Measurements from ENCODE around the gene ZNF14. TPM values are rescaled to one million over a fixed set of nuclear protein-coding genes. Genes with fewer than 3 reads are reported as not detected.
"Not testable (repeated sequence)": the region's sequence is repeated elsewhere in the genome, so short reads cannot be mapped to it uniquely, and the experiment has no call there.

The ZNF14 gene
- total RNA-seq, 1 donor from 2014 or later = 21.0 TPM

DNA sequence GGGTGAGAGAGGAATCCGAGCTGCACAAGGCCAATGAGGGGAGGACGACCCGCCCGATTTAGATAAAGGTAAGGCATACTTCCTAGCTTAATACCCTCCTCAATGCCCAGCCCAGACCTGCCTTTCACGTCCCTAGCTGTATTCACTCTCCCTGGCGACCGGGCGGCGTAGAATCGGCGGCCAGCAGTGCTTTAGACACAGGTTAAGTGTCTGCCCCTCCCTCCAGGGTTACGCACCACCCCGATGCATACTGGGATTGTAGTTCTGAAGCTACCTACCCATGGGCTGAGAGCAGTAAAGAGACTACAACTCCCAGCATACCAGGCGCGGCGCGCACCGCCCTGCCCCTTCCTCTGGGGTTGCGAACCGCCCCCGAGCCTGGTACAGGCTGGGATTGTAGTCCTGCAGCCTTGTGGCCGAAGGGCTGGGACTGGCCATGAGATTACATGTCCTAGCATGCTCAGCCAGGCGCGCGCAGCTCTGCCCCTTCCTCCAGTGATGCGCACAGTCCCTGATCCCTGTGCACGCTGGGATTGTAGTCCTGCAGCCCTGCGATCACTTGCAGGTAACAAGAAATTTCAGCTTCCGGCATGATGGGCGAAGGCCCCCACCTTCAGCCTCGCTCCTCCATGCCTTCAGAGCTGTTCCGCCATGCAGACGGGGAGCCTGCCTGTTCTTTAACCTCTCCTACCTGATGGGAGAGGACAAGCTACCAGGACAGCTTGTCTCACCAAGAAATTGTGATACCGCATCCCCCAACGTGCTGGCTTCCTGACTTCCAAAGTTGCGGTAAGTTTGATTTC lies 43.5 kb upstream of the ZNF14 start:
- H3K27ac ChIP-seq = no peak overlapping the region
- peak overlapping the region; percentile 96 for H3K4me3 ChIP-seq
- H3K9ac ChIP-seq = peak overlapping the region; percentile 66
- Mint-ChIP-seq H3K4me3 (peak overlapping the region; percentile 99), H3K9me3 (peaks cover 33% of the 10 kb centered on the region), H3K36me3 (peaks cover 23% of the 10 kb centered on the region), H3K27me3 (ENCODE audit: insufficient read depth, low read depth) (no peaks in the 10 kb centered on the region), H3K4me1 (peaks cover 10% of the 10 kb centered on the region), H3K27ac (peak overlapping the region; percentile 90)
- H3K36me3 ChIP-seq = no peaks in the 10 kb centered on the region
- H3K4me2 ChIP-seq = peak overlapping the region; percentile 99
- peaks cover 9% of the 10 kb centered on the region for H3F3A ChIP-seq (ENCODE audit: low read depth)
- peaks cover 15% of the 10 kb centered on the region for H3K4me1 ChIP-seq
- peak; percentile 99 for DNase-seq (ENCODE audit: low spot score)
- H3K27me3 ChIP-seq = no peaks in the 10 kb centered on the region
- H4K20me1 ChIP-seq (ENCODE audit: low read depth) = no peaks in the 10 kb centered on the region
- peak overlapping the region; percentile 88 for H2AFZ ChIP-seq (replicated peaks)
- no peak for TF ChIP-seq EZH2 (IDR thresholded peaks at IDR 0.05)
- no peak for TF ChIP-seq CTCF (IDR thresholded peaks at IDR 0.05)
- no peak for TF ChIP-seq EZH2phosphoT487 (IDR thresholded peaks at IDR 0.05)
- no peaks in the 10 kb centered on the region for H3K9me3 ChIP-seq (ENCODE audit: low read depth)
- H3K79me2 ChIP-seq (ENCODE audit: low read depth) = peaks cover 31% of the 10 kb centered on the region

DNA sequence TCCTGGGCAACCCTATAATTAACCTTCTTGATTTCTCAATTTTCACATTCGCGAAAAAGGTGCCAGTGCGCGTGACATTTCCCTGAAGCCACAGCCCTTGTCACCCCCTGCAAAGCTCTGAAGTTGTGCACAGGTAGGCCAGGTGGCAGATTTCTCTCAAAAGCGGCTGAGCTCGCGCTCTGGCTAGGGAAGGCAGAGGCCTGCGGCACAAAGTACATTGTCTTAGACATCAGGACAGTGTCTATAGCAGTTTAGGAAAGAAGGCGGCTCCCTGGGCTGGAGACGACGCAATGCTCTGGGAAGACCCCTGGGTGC lies 42.9 kb upstream of the ZNF14 start:
- H3K79me2 ChIP-seq (ENCODE audit: low read depth) = peaks cover 31% of the 10 kb centered on the region
- H3K27me3 Mint-ChIP-seq (ENCODE audit: insufficient read depth, low read depth) = no peaks in the 10 kb centered on the region
- H3K36me3 Mint-ChIP-seq = peaks cover 19% of the 10 kb centered on the region
- no peaks in the 10 kb centered on the region for H3K27me3 ChIP-seq
- H3K36me3 ChIP-seq = no peaks in the 10 kb centered on the region
- peak overlapping the region; percentile 99 for H3K4me3 Mint-ChIP-seq
- TF ChIP-seq EZH2 (IDR thresholded peaks at IDR 0.05) = no peak
- no peak for TF ChIP-seq EZH2phosphoT487 (IDR thresholded peaks at IDR 0.05)
- no peak for TF ChIP-seq CTCF (IDR thresholded peaks at IDR 0.05)
- peak overlapping the region; percentile 99 for H3K4me2 ChIP-seq
- peak overlapping the region; percentile 90 for H3K27ac Mint-ChIP-seq
- H3K4me1 ChIP-seq = peaks cover 15% of the 10 kb centered on the region
- peak overlapping the region; percentile 86 for H2AFZ ChIP-seq (replicated peaks)
- no peaks in the 10 kb centered on the region for H3K9me3 ChIP-seq (ENCODE audit: low read depth)
- H4K20me1 ChIP-seq (ENCODE audit: low read depth) = no peaks in the 10 kb centered on the region
- H3K27ac ChIP-seq = no peak overlapping the region
- H3K4me3 ChIP-seq = peak overlapping the region; percentile 96
- H3K9ac ChIP-seq = peak overlapping the region; percentile 66
- H3K9me3 Mint-ChIP-seq = peaks cover 33% of the 10 kb centered on the region
- peaks cover 9% of the 10 kb centered on the region for H3F3A ChIP-seq (ENCODE audit: low read depth)
- no peak for DNase-seq (ENCODE audit: low spot score)
- peaks cover 10% of the 10 kb centered on the region for H3K4me1 Mint-ChIP-seq

- Mint-ChIP-seq H3K4me3 (peak overlapping the region; percentile 99), H3K27me3 (ENCODE audit: insufficient read depth, low read depth) (no peaks in the 10 kb centered on the region), H3K36me3 (peaks cover 12% of the 10 kb centered on the region), H3K27ac (no peak overlapping the region), H3K9me3 (peaks cover 29% of the 10 kb centered on the region), H3K4me1 (peaks cover 10% of the 10 kb centered on the region)
- H3K27me3 ChIP-seq = no peaks in the 10 kb centered on the region
- no peaks in the 10 kb centered on the region for H3K36me3 ChIP-seq
- H3K4me3 ChIP-seq = no peak overlapping the region
- H3F3A ChIP-seq (ENCODE audit: low read depth) = peaks cover 9% of the 10 kb centered on the region
- H3K4me2 ChIP-seq = no peak overlapping the region
- peaks cover 15% of the 10 kb centered on the region for H3K4me1 ChIP-seq
- H3K27ac ChIP-seq = no peak overlapping the region
- H4K20me1 ChIP-seq (ENCODE audit: low read depth) = no peaks in the 10 kb centered on the region
- peaks cover 27% of the 10 kb centered on the region for H3K79me2 ChIP-seq (ENCODE audit: low read depth)
- DNase-seq (ENCODE audit: low spot score) = no peak
- TF ChIP-seq CTCF (IDR thresholded peaks at IDR 0.05) (no peak), EZH2 (IDR thresholded peaks at IDR 0.05) (no peak), EZH2phosphoT487 (IDR thresholded peaks at IDR 0.05) (no peak)
- no peaks in the 10 kb centered on the region for H3K9me3 ChIP-seq (ENCODE audit: low read depth)
- H2AFZ ChIP-seq (replicated peaks) = no peak overlapping the region
- no peak overlapping the region for H3K9ac ChIP-seq
Observed at GRCh38 chr19:19774354-19775033, 41.6 kb upstream of the ZNF14 start.

GRCh38 chr19:19771963-19772362 lies 39.1 kb upstream of the ZNF14 start:
- H3K4me3 Mint-ChIP-seq; DNase-seq (ENCODE audit: low spot score); H3K79me2 ChIP-seq (ENCODE audit: low read depth); H3F3A ChIP-seq (ENCODE audit: low read depth); H4K20me1 ChIP-seq (ENCODE audit: low read depth); H3K4me1 ChIP-seq; H3K9me3 ChIP-seq (ENCODE audit: low read depth); H3K4me3 ChIP-seq; H3K36me3 Mint-ChIP-seq; H3K27ac ChIP-seq; H3K27ac Mint-ChIP-seq; H3K4me1 Mint-ChIP-seq; H3K27me3 ChIP-seq; H3K9ac ChIP-seq; H3K36me3 ChIP-seq; H2AFZ ChIP-seq (replicated peaks); H3K4me2 ChIP-seq; H3K27me3 Mint-ChIP-seq (ENCODE audit: insufficient read depth, low read depth): not testable (repeated sequence)
- H3K9me3 Mint-ChIP-seq = peaks cover 25% of the 10 kb centered on the region

DNA sequence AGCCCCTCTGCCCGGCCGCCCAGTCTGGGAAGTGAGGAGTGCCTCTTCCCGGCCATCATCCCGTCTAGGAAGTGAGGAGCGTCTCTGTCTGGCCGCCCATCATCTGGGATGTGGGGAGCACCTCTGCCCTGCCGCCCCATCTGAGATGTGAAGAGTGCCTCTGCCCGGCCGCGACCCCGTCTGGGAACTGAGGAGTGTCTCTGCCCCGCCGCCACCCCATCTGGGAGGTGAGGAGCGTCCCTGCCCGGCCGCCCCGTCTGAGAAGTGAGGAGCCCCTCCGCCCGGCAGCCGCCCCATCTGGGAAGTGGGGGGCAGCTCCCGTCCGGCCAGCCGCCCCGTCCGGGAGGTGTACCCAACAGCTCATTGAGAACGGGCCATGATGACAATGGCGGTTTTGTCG lies 37.1 kb upstream of the ZNF14 start:
- DNase-seq (ENCODE audit: low spot score); H3K9ac ChIP-seq; H3K9me3 ChIP-seq (ENCODE audit: low read depth); H3K27ac ChIP-seq; H4K20me1 ChIP-seq (ENCODE audit: low read depth); H3K27me3 ChIP-seq; H3K27ac Mint-ChIP-seq; H3K36me3 ChIP-seq; H3K79me2 ChIP-seq (ENCODE audit: low read depth); H3K4me2 ChIP-seq; H2AFZ ChIP-seq (replicated peaks); H3K4me1 Mint-ChIP-seq; H3K4me3 Mint-ChIP-seq; H3F3A ChIP-seq (ENCODE audit: low read depth); H3K27me3 Mint-ChIP-seq (ENCODE audit: insufficient read depth, low read depth); H3K36me3 Mint-ChIP-seq; H3K4me1 ChIP-seq; H3K4me3 ChIP-seq: not testable (repeated sequence)
- peaks cover 37% of the 10 kb centered on the region for H3K9me3 Mint-ChIP-seq
